ENCODE data around the gene PRRX2. TPM values are rescaled to one million over a fixed set of nuclear protein-coding genes. Genes with fewer than 3 reads are reported as not detected.
A peak's percentile ranks its signal among the peaks of the same experiment; 100 is the strongest.

PRRX2 gene
- total and polyA plus RNA-seq, 9 of the 15 experiments (the other 6 are each of a cell fraction or from before 2014, with no cell fraction given): 0.21 TPM; not detected in 8

DNA sequence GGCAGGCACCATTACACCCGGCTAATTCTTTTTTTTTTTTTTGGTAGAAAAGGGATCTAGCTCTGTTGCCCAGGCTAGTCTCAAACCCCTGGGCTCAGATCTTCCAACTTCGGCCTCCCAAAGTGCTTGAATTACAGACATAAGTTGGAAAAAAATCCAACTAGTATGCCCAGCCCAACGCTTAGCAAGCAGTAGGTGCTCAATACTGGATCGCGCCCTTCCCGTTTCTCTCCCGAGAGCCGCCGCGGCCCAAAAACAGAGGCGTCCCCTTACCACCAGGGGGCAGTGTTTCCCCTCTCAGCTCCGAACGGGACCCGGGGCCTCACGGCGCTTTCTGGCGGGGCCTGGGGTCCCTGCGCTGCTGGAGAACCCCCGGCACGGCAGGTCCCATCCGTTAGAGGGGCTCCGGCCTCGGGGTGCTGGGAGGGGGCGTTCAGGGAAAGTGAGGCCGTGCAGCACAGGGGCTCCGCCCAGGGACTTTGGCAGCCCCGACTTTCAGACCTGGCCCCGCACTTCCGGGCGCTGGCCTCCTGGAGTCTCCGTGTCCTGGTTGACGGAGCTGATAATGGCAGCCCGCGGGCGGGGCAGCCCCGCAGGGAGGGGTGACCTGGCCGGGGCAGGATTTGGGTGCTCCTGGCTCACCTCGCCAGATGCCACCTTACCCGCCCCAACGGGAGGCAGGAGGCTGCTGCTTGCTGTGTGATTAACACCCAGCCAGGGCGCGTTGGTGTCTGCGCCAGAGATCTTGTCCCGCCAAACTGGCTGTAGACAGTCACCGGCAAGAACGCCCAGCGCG is 72.2 kb downstream of the PRRX2 start (continued):
- 0 out of 2 replicates have a peak, but pooled peaks have one; percentile 6 for TF ChIP-seq ZNF41 (CRISPR knock-in tag; conservative IDR thresholded peaks at IDR 0.05)
- no peak for TF ChIP-seq TEAD4 (IDR thresholded peaks at IDR 0.05; ENCODE audit: low read length)
- no peak for TF ChIP-seq TEAD4 (CRISPR knock-in tag; IDR thresholded peaks at IDR 0.05; ENCODE audit: borderline replicate concordance)
- peak; percentile 98 for TF ChIP-seq ARID2 (IDR thresholded peaks at IDR 0.05)
- TF ChIP-seq ZNF311 (CRISPR knock-in tag; IDR thresholded peaks at IDR 0.05): no peak
- no peak for TF ChIP-seq ZNF696 (CRISPR knock-in tag; conservative IDR thresholded peaks at IDR 0.05)
- peak; percentile 19 to 62; a peak in 1 of 4 replicates for TF ChIP-seq FOXK2 (conservative IDR thresholded peaks at IDR 0.05 in 1 of 2, IDR thresholded peaks at IDR 0.05 in 1 of 2; ENCODE audit: low read depth in 2 of 2)
- no peak for TF ChIP-seq ZNF561 (CRISPR knock-in tag; conservative IDR thresholded peaks at IDR 0.05)
- no peak for TF ChIP-seq ZNF436 (CRISPR knock-in tag; IDR thresholded peaks at IDR 0.05)
- TF ChIP-seq, protein P1, sequence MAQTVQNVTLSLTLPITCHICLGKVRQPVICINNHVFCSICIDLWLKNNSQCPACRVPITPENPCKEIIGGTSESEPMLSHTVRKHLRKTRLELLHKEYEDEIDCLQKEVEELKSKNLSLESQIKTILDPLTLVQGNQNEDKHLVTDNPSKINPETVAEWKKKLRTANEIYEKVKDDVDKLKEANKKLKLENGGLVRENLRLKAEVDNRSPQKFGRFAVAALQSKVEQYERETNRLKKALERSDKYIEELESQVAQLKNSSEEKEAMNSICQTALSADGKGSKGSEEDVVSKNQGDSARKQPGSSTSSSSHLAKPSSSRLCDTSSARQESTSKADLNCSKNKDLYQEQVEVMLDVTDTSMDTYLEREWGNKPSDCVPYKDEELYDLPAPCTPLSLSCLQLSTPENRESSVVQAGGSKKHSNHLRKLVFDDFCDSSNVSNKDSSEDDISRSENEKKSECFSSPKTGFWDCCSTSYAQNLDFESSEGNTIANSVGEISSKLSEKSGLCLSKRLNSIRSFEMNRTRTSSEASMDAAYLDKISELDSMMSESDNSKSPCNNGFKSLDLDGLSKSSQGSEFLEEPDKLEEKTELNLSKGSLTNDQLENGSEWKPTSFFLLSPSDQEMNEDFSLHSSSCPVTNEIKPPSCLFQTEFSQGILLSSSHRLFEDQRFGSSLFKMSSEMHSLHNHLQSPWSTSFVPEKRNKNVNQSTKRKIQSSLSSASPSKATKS (CRISPR knock-in tag; IDR thresholded peaks at IDR 0.05): no peak
- no peak for TF ChIP-seq PTRF (tag; IDR thresholded peaks at IDR 0.05)
- no peak for TF ChIP-seq E2F3 (CRISPR knock-in tag; IDR thresholded peaks at IDR 0.05)
- TF ChIP-seq, protein P2, sequence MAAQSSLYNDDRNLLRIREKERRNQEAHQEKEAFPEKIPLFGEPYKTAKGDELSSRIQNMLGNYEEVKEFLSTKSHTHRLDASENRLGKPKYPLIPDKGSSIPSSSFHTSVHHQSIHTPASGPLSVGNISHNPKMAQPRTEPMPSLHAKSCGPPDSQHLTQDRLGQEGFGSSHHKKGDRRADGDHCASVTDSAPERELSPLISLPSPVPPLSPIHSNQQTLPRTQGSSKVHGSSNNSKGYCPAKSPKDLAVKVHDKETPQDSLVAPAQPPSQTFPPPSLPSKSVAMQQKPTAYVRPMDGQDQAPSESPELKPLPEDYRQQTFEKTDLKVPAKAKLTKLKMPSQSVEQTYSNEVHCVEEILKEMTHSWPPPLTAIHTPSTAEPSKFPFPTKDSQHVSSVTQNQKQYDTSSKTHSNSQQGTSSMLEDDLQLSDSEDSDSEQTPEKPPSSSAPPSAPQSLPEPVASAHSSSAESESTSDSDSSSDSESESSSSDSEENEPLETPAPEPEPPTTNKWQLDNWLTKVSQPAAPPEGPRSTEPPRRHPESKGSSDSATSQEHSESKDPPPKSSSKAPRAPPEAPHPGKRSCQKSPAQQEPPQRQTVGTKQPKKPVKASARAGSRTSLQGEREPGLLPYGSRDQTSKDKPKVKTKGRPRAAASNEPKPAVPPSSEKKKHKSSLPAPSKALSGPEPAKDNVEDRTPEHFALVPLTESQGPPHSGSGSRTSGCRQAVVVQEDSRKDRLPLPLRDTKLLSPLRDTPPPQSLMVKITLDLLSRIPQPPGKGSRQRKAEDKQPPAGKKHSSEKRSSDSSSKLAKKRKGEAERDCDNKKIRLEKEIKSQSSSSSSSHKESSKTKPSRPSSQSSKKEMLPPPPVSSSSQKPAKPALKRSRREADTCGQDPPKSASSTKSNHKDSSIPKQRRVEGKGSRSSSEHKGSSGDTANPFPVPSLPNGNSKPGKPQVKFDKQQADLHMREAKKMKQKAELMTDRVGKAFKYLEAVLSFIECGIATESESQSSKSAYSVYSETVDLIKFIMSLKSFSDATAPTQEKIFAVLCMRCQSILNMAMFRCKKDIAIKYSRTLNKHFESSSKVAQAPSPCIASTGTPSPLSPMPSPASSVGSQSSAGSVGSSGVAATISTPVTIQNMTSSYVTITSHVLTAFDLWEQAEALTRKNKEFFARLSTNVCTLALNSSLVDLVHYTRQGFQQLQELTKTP (IDR thresholded peaks at IDR 0.05; ENCODE audit: low read depth in 1 of 2, partially characterized antibody in 2 of 2): peak in 1 of 2 experiments; percentile 50
- no peak; the same call in 1 of the 2 replicates for TF ChIP-seq ZNF75A (CRISPR knock-in tag; IDR thresholded peaks at IDR 0.05)
- TF ChIP-seq, protein P3, sequence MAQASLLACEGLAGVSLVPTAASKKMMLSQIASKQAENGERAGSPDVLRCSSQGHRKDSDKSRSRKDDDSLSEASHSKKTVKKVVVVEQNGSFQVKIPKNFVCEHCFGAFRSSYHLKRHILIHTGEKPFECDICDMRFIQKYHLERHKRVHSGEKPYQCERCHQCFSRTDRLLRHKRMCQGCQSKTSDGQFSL (CRISPR knock-in tag; IDR thresholded peaks at IDR 0.05): no peak
- TF ChIP-seq, protein P3 (tag; IDR thresholded peaks at IDR 0.05): no peak
- TF ChIP-seq HDAC6 (IDR thresholded peaks at IDR 0.05; ENCODE audit: low read depth, low read length): no peak
- peak; percentile 71; the same call in 1 of the 2 replicates for TF ChIP-seq ZNF384 (IDR thresholded peaks at IDR 0.05; ENCODE audit: low read depth, low read length)
- TF ChIP-seq NFYB (IDR thresholded peaks at IDR 0.05; ENCODE audit: extremely low read depth, insufficient read length): no peak

All from K562 (cell line).